ENCODE data around the gene CSKMT. TPM values are rescaled to one million over a fixed set of nuclear protein-coding genes. Genes with fewer than 3 reads are reported as not detected.

The CSKMT gene
- total and polyA plus RNA-seq, 7 experiments from 2014 or later: 2.5 to 29.3 (median 15.8) TPM

DNA sequence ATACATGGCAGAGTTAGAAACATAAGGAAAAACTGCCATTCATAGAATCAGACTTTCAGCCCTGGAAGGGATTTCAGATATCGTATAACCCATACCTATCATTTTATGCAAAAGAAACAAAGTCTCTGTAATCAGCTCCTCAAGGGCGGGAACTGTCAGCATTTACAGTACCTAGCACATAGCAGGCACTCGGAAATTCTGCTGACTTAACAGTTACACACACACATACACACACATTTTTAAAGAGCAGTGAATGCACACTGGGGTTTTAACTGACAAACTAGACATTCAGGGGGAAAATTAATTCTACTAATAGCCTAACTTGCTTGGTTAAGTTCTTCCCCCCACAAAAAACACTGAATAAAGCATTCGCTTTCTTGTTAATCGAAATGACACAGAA, 51.1 kb downstream of the CSKMT start:
- H3K27me3 ChIP-seq (ENCODE audit: control insufficient read depth in 2 of 2, insufficient read depth in 2 of 2, low read length in 2 of 2): no peaks in the 10 kb centered on the region
- H3K4me3 ChIP-seq (ENCODE audit: low read length): no peak overlapping the region
- H3K4me1 Mint-ChIP-seq: peaks cover 7 to 69% (median 54%) of the 10 kb centered on the region in 7 donors
- peaks cover 46 to 85% (median 53%) of the 10 kb centered on the region in 3 experiments for H3K36me3 ChIP-seq (ENCODE audit: control insufficient read depth in 2 of 3, insufficient read depth in 3 of 3, low read length in 3 of 3)
- ATAC-seq (no peak), DNase-seq (no peak)
- no peaks in the 10 kb centered on the region for H3K9me3 Mint-ChIP-seq
- H3K4me1 ChIP-seq (ENCODE audit: control insufficient read depth in 2 of 2, insufficient read depth in 2 of 2, low read length in 2 of 2): peaks cover 0 to 11% of the 10 kb centered on the region in 2 donors
- peak overlapping the region; percentile 52 for H3K27ac ChIP-seq (ENCODE audit: low read depth, low read length)
- no peak overlapping the region for H3K4me3 Mint-ChIP-seq
- peak overlapping the region in 7 of 9 donors; percentile 22 to 86 (median 70) for H3K27ac Mint-ChIP-seq
- intact Hi-C loops (cut with micrococcal nuclease): no loop called here
- H3K36me3 Mint-ChIP-seq: peaks cover 8 to 64% (median 48%) of the 10 kb centered on the region in 5 donors
- ChIA-PET CTCF (no interaction called here), POLR2A (interaction anchor here (0.6 to 17.5 kb wide), 9 partner anchors 6 to 125 kb away, joined by 3 to 347 read pairs (median 6); partner anchors contain the start of genes B3GAT3, BSCL2, C11orf98 and CSKMT)
- no peaks in the 10 kb centered on the region for H3K9me3 ChIP-seq (ENCODE audit: control insufficient read depth in 2 of 3, low read length in 3 of 3)
- no peaks in the 10 kb centered on the region for H3K27me3 Mint-ChIP-seq

DNA sequence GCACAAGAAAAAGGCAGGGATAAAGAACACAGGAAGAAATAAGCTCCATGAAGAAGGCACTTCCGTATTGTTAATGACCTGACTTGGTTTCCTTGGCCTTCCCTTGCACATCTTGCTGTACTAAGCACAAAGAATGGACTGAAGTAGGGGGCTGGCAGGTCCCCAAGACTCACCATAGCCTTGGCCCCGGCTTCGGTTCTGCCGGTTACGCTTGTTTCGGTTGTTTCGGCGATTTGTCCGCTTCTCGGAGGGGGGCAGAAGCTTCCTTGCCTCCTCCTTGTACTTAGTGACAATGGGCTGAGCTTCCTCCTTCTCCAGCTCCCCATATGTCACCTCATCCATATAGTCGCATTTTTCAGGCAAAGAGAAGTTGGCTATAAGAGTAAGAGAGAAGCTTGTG, 51.7 kb downstream of the CSKMT start:
- no peak for ATAC-seq
- peaks cover 7 to 70% (median 56%) of the 10 kb centered on the region in 7 donors for H3K4me1 Mint-ChIP-seq

More for the DNA sequence above, 51.7 kb downstream of the CSKMT start:
- intact Hi-C loops (cut with micrococcal nuclease): no loop called here
- H3K36me3 ChIP-seq (ENCODE audit: control insufficient read depth in 2 of 3, insufficient read depth in 3 of 3, low read length in 3 of 3): peaks cover 52 to 87% (median 59%) of the 10 kb centered on the region in 3 experiments
- no peaks in the 10 kb centered on the region for H3K27me3 ChIP-seq (ENCODE audit: control insufficient read depth in 2 of 2, insufficient read depth in 2 of 2, low read length in 2 of 2)
- H3K27ac ChIP-seq (ENCODE audit: low read depth, low read length): peak overlapping the region; percentile 52
- ChIA-PET POLR2A (interaction anchor here (2.0 to 17.5 kb wide), 4 partner anchors 6 to 124 kb away, joined by 7 to 347 read pairs (median 177); partner anchors contain the start of genes B3GAT3, BSCL2, GNG3 and HNRNPUL2), CTCF (no interaction called here)
- H3K4me3 Mint-ChIP-seq: no peak overlapping the region
- H3K4me1 ChIP-seq (ENCODE audit: control insufficient read depth in 2 of 2, insufficient read depth in 2 of 2, low read length in 2 of 2): peaks cover 0 to 11% of the 10 kb centered on the region in 2 donors
- H3K4me3 ChIP-seq (ENCODE audit: low read length): no peak overlapping the region
- no peaks in the 10 kb centered on the region for H3K9me3 Mint-ChIP-seq
- DNase-seq: no peak
- H3K27ac Mint-ChIP-seq: peak overlapping the region in 6 of 9 donors; percentile 14 to 56 (median 42)
- H3K36me3 Mint-ChIP-seq: peaks cover 8 to 64% (median 50%) of the 10 kb centered on the region in 5 donors
- H3K27me3 Mint-ChIP-seq: no peaks in the 10 kb centered on the region
- H3K9me3 ChIP-seq (ENCODE audit: control insufficient read depth in 2 of 3, low read length in 3 of 3): no peaks in the 10 kb centered on the region

Other genes with a start within 250 kb of the CSKMT start
- not detected for gene SCGB1A1, start 246.3 kb upstream of the CSKMT start, total RNA-seq
- not detected for gene SCGB1A1, start 246.3 kb upstream of the CSKMT start, polyA plus RNA-seq
- gene AHNAK, start 118.5 kb upstream of the CSKMT start, total RNA-seq: 100 to 1,000 TPM; 174 to 622 (median 243) TPM
- gene AHNAK, start 118.5 kb upstream of the CSKMT start, polyA plus RNA-seq: 1 to 10 TPM; 6.7 to 7.7 TPM
- gene EEF1G, start 91.4 kb upstream of the CSKMT start, total RNA-seq: 1,000 to 10,000 TPM; 1,186 to 2,550 (median 2,338) TPM
- 1,000 to 10,000 TPM; 2,027 to 2,354 TPM for gene EEF1G, start 91.4 kb upstream of the CSKMT start, polyA plus RNA-seq
- 10 to 100 TPM; 34.5 to 54.6 (median 37.4) TPM for gene TUT1, start 73.8 kb upstream of the CSKMT start, total RNA-seq
- 10 to 100 TPM; 20.2 to 25.4 TPM for gene TUT1, start 73.8 kb upstream of the CSKMT start, polyA plus RNA-seq
- gene MTA2, start 63.4 kb upstream of the CSKMT start, total RNA-seq: 100 to 1,000 TPM; 134 to 238 (median 199) TPM
- gene MTA2, start 63.4 kb upstream of the CSKMT start, polyA plus RNA-seq: 10 to 100 TPM; 25.6 to 46.4 TPM
- 100 to 1,000 TPM; 152 to 209 (median 188) TPM for gene EML3, start 52.5 kb upstream of the CSKMT start, total RNA-seq
- gene EML3, start 52.5 kb upstream of the CSKMT start, polyA plus RNA-seq: 10 to 100 TPM; 14.6 to 23.9 TPM
- gene ROM1, start 52.1 kb upstream of the CSKMT start, total RNA-seq: 1 to 10 TPM; 1.2 to 2.4 (median 2.0) TPM
- gene ROM1, start 52.1 kb upstream of the CSKMT start, polyA plus RNA-seq: under 1 TPM in 1 of 2 donors, not detected in 1; 0.51 TPM
- gene B3GAT3, start 43.3 kb upstream of the CSKMT start, total RNA-seq: 10 to 100 TPM; 55.8 to 78.1 (median 71.2) TPM
- 10 to 100 TPM; 35.0 to 41.9 TPM for gene B3GAT3, start 43.3 kb upstream of the CSKMT start, polyA plus RNA-seq
- 100 to 1,000 TPM; 203 to 313 (median 286) TPM for gene GANAB, start 18.7 kb upstream of the CSKMT start, total RNA-seq
- 100 to 1,000 TPM; 157 to 189 TPM for gene GANAB, start 18.7 kb upstream of the CSKMT start, polyA plus RNA-seq
- 10 to 100 TPM; 14.0 to 33.8 (median 32.1) TPM for gene INTS5, start 12.0 kb upstream of the CSKMT start, total RNA-seq
- gene INTS5, start 12.0 kb upstream of the CSKMT start, polyA plus RNA-seq: 10 to 100 TPM; 39.1 to 72.2 TPM
- gene C11orf98, start 102 bp upstream of the CSKMT start, total RNA-seq: 100 to 1,000 TPM in 1 of 5 experiments, 10 to 100 TPM in 4; 23.2 to 103 (median 47.6) TPM
- gene C11orf98, start 102 bp upstream of the CSKMT start, polyA plus RNA-seq: 10 to 100 TPM; 84.2 to 96.9 TPM
- gene UQCC3, start 6.4 kb downstream of the CSKMT start, total RNA-seq: 1 to 10 TPM; 2.2 to 8.2 (median 5.8) TPM
- 10 to 100 TPM in 1 of 2 donors, 1 to 10 TPM in 1; 9.1 to 11.1 TPM for gene UQCC3, start 6.4 kb downstream of the CSKMT start, polyA plus RNA-seq
- 10 to 100 TPM; 13.8 to 26.4 (median 20.8) TPM for gene LBHD1, start 7.0 kb downstream of the CSKMT start, total RNA-seq
- 1 to 10 TPM; 3.5 to 5.9 TPM for gene LBHD1, start 7.0 kb downstream of the CSKMT start, polyA plus RNA-seq
- 100 to 1,000 TPM; 114 to 215 (median 207) TPM for gene UBXN1, start 13.8 kb downstream of the CSKMT start, total RNA-seq
- 100 to 1,000 TPM; 218 to 256 TPM for gene UBXN1, start 13.8 kb downstream of the CSKMT start, polyA plus RNA-seq
- gene LRRN4CL, start 24.2 kb downstream of the CSKMT start, total RNA-seq: under 1 TPM in 3 of 5 experiments, not detected in 2; 0.12 to 0.38 (median 0.24) TPM
- gene LRRN4CL, start 24.2 kb downstream of the CSKMT start, polyA plus RNA-seq: not detected
- 10 to 100 TPM; 28.4 to 53.9 (median 39.0) TPM for gene BSCL2, start 42.1 kb downstream of the CSKMT start, total RNA-seq
- gene BSCL2, start 42.1 kb downstream of the CSKMT start, polyA plus RNA-seq: 10 to 100 TPM; 57.9 to 63.5 TPM
- gene GNG3, start 42.4 kb downstream of the CSKMT start, total RNA-seq: not detected
- not detected for gene GNG3, start 42.4 kb downstream of the CSKMT start, polyA plus RNA-seq
- 10 to 100 TPM; 43.4 to 77.5 (median 65.3) TPM for gene HNRNPUL2, start 62.1 kb downstream of the CSKMT start, total RNA-seq
- 1 to 10 TPM; 1.9 TPM for gene HNRNPUL2, start 62.1 kb downstream of the CSKMT start, polyA plus RNA-seq
- gene TTC9C, start 63.2 kb downstream of the CSKMT start, total RNA-seq: 10 to 100 TPM; 13.1 to 53.0 (median 47.1) TPM
- gene TTC9C, start 63.2 kb downstream of the CSKMT start, polyA plus RNA-seq: 10 to 100 TPM; 12.0 to 29.3 TPM
- 10 to 100 TPM in 3 of 5 experiments, 1 to 10 TPM in 2; 6.4 to 24.1 (median 19.0) TPM for gene ZBTB3, start 88.8 kb downstream of the CSKMT start, total RNA-seq
- 1 to 10 TPM; 4.1 to 7.7 TPM for gene ZBTB3, start 88.8 kb downstream of the CSKMT start, polyA plus RNA-seq
- gene POLR2G, start 96.3 kb downstream of the CSKMT start, total RNA-seq: 100 to 1,000 TPM in 1 of 5 experiments, 10 to 100 TPM in 4; 62.7 to 109 (median 77.8) TPM
- 100 to 1,000 TPM; 225 to 245 TPM for gene POLR2G, start 96.3 kb downstream of the CSKMT start, polyA plus RNA-seq
- gene TAF6L, start 106.1 kb downstream of the CSKMT start, total RNA-seq: 10 to 100 TPM; 13.1 to 34.9 (median 24.1) TPM
- 10 to 100 TPM in 1 of 2 donors, 1 to 10 TPM in 1; 8.4 to 13.9 TPM for gene TAF6L, start 106.1 kb downstream of the CSKMT start, polyA plus RNA-seq
- gene TMEM179B, start 122.1 kb downstream of the CSKMT start, total RNA-seq: 10 to 100 TPM; 23.2 to 72.3 (median 50.9) TPM
- 100 to 1,000 TPM; 103 to 113 TPM for gene TMEM179B, start 122.1 kb downstream of the CSKMT start, polyA plus RNA-seq
- gene TMEM223, start 126.7 kb downstream of the CSKMT start, total RNA-seq: 10 to 100 TPM in 3 of 5 experiments, 1 to 10 TPM in 2; 6.3 to 24.5 (median 21.0) TPM
- gene TMEM223, start 126.7 kb downstream of the CSKMT start, polyA plus RNA-seq: 10 to 100 TPM; 58.5 to 60.4 TPM
- gene NXF1, start 140.1 kb downstream of the CSKMT start, total RNA-seq: 100 to 1,000 TPM in 4 of 5 experiments, 10 to 100 TPM in 1; 92.1 to 421 (median 195) TPM
- gene NXF1, start 140.1 kb downstream of the CSKMT start, polyA plus RNA-seq: 100 to 1,000 TPM in 1 of 2 donors, 10 to 100 TPM in 1; 66.9 to 106 TPM
- gene STX5, start 166.7 kb downstream of the CSKMT start, total RNA-seq: 100 to 1,000 TPM in 2 of 5 experiments, 10 to 100 TPM in 3; 47.0 to 152 (median 57.3) TPM
- 10 to 100 TPM; 23.8 to 32.8 TPM for gene STX5, start 166.7 kb downstream of the CSKMT start, polyA plus RNA-seq
- gene TEX54, start 167.5 kb downstream of the CSKMT start, total RNA-seq: under 1 TPM in 1 of 5 experiments, not detected in 4; 0.89 TPM
- 1 to 10 TPM; 1.6 to 2.1 TPM for gene TEX54, start 167.5 kb downstream of the CSKMT start, polyA plus RNA-seq
- gene WDR74, start 174.3 kb downstream of the CSKMT start, total RNA-seq: 100 to 1,000 TPM in 4 of 5 experiments, 10 to 100 TPM in 1; 87.2 to 279 (median 102) TPM
- gene WDR74, start 174.3 kb downstream of the CSKMT start, polyA plus RNA-seq: 10 to 100 TPM; 55.0 to 56.9 TPM
- 100 to 1,000 TPM; 159 to 239 (median 218) TPM for gene SLC3A2, start 215.6 kb downstream of the CSKMT start, total RNA-seq
- gene SLC3A2, start 215.6 kb downstream of the CSKMT start, polyA plus RNA-seq: 100 to 1,000 TPM; 118 to 189 TPM